ENCODE results near the gene UBE2L5. TPM values are rescaled to one million over a fixed set of nuclear protein-coding genes. Genes with fewer than 3 reads are reported as not detected.

UBE2L5 gene
- total RNA-seq, 1 experiment from 2014 or later = not detected

GRCh38 chr13:30429235-30429634 lies 6.9 kb downstream of the UBE2L5 start:
- intact Hi-C loops (cut with micrococcal nuclease) = no loop called here
- TF ChIP-seq EZH2phosphoT487 (IDR thresholded peaks at IDR 0.05; ENCODE audit: borderline replicate concordance, low read length) (no peak), EZH2 (IDR thresholded peaks at IDR 0.05; ENCODE audit: low read length, unreplicated experiment) (no peak), CTCF (conservative IDR thresholded peaks at IDR 0.05; ENCODE audit: low read depth, low read length) (no peak)
- Histone ChIP-seq H3K4me2 (ENCODE audit: low read length) (0 out of 2 replicates have a peak overlapping the region, but pooled peaks have one; percentile 23), H3K27ac (ENCODE audit: low read length) (no peak overlapping the region), H3K4me3 (ENCODE audit: low read length) (no peak overlapping the region), H3K36me3 (ENCODE audit: low read depth, low read length) (no peaks in the 10 kb centered on the region), H3K79me2 (ENCODE audit: low read length) (no peaks in the 10 kb centered on the region), H3F3A (ENCODE audit: low read length, unreplicated experiment) (peaks cover 15% of the 10 kb centered on the region), H3K9me2 (replicated peaks; ENCODE audit: low read length) (no peaks in the 10 kb centered on the region), H3K4me1 (ENCODE audit: insufficient read depth, low read length) (peaks cover 35% of the 10 kb centered on the region), H3K9me3 (ENCODE audit: low read length) (no peaks in the 10 kb centered on the region), H3K9ac (ENCODE audit: low read length) (no peak overlapping the region), H4K20me1 (ENCODE audit: low read length) (no peaks in the 10 kb centered on the region), H2AFZ (ENCODE audit: low read length) (no peak overlapping the region), H3K27me3 (ENCODE audit: low read length) (no peaks in the 10 kb centered on the region)
- POLR2A ChIA-PET (ENCODE audit: unreplicated experiment) = no interaction called here
- ATAC-seq (no peak), DNase-seq (no peak)
- CTCF ChIA-PET = no interaction called here
- no TSS peak for BruUV-seq (replicated peaks)

GRCh38 chr13:30429721-30430694 lies 7.7 kb downstream of the UBE2L5 start:
- ATAC-seq = peak; percentile 84
- Histone ChIP-seq H3K79me2 (ENCODE audit: low read length) (no peaks in the 10 kb centered on the region), H3K4me1 (ENCODE audit: insufficient read depth, low read length) (peaks cover 35% of the 10 kb centered on the region), H3K36me3 (ENCODE audit: low read depth, low read length) (no peaks in the 10 kb centered on the region), H3K9me2 (replicated peaks; ENCODE audit: low read length) (no peaks in the 10 kb centered on the region), H3K27me3 (ENCODE audit: low read length) (no peaks in the 10 kb centered on the region), H3K4me3 (ENCODE audit: low read length) (peak overlapping the region; percentile 57; the same call in 1 of the 2 replicates), H3K9ac (ENCODE audit: low read length) (peak overlapping the region; percentile 23; the same call in 1 of the 2 replicates), H2AFZ (ENCODE audit: low read length) (peak overlapping the region; percentile 41; the same call in 1 of the 2 replicates), H3K4me2 (ENCODE audit: low read length) (peak overlapping the region; percentile 82), H3K27ac (ENCODE audit: low read length) (peak overlapping the region; percentile 89), H3K9me3 (ENCODE audit: low read length) (no peaks in the 10 kb centered on the region), H4K20me1 (ENCODE audit: low read length) (no peaks in the 10 kb centered on the region), H3F3A (ENCODE audit: low read length, unreplicated experiment) (peaks cover 15% of the 10 kb centered on the region)
- DNase-seq = peak; percentile 77
- ChIA-PET POLR2A (ENCODE audit: unreplicated experiment) (no interaction called here), CTCF (no interaction called here)
- BruUV-seq (replicated peaks) = no TSS peak
- intact Hi-C loops (cut with micrococcal nuclease) = no loop called here
- no peak for TF ChIP-seq CTCF (conservative IDR thresholded peaks at IDR 0.05; ENCODE audit: low read depth, low read length)
- TF ChIP-seq EZH2 (IDR thresholded peaks at IDR 0.05; ENCODE audit: low read length, unreplicated experiment) = no peak
- TF ChIP-seq EZH2phosphoT487 (IDR thresholded peaks at IDR 0.05; ENCODE audit: borderline replicate concordance, low read length) = no peak

Measured in PC-3 (cell line).